HG03565 (cell line): ENCODE results near the gene EHBP1L1.
"Not testable (repeated sequence)": the region's sequence is repeated elsewhere in the genome, so short reads cannot be mapped to it uniquely, and the experiment has no call there.

Source experiments
- ATAC-seq: cut with Tn5 transposase; IDR thresholded peaks from one replicate; pipeline ENCODE4 v1.9.1; 2021; ENCODE audit warnings: mild to moderate bottlenecking, moderate library complexity; ENCODE audit not compliant: unreplicated experiment

EHBP1L1 gene

GRCh38 chr11:65560555-65561418, 15.1 kb upstream of the EHBP1L1 start:
- no peak for ATAC-seq

GRCh38 chr11:65562020-65562419, 13.8 kb upstream of the EHBP1L1 start:
- ATAC-seq: no peak

GRCh38 chr11:65562788-65563187, 13.1 kb upstream of the EHBP1L1 start:
- ATAC-seq: no peak

- ATAC-seq: no peak
Observed at GRCh38 chr11:65563601-65564000, 12.3 kb upstream of the EHBP1L1 start.

- not testable (repeated sequence) for ATAC-seq
Observed at GRCh38 chr11:65564879-65565559, 10.8 kb upstream of the EHBP1L1 start.

- no peak for ATAC-seq
Observed at GRCh38 chr11:65565624-65566453, 10.0 kb upstream of the EHBP1L1 start.

GRCh38 chr11:65569164-65569972, 6.5 kb upstream of the EHBP1L1 start:
- no peak for ATAC-seq

- peak; percentile 54 for ATAC-seq
Observed at GRCh38 chr11:65569973-65570918, 5.6 kb upstream of the EHBP1L1 start, which contains the start of gene ZNRD2. Gene ZNRD2 (plus strand): TSS chr11:65570477. CDS start chr11:65570492, 15 bp downstream.

GRCh38 chr11:65571420-65571819, 4.4 kb upstream of the EHBP1L1 start:
- no peak for ATAC-seq

GRCh38 chr11:65571940-65572339, 3.9 kb upstream of the EHBP1L1 start:
- ATAC-seq: no peak

GRCh38 chr11:65572356-65573051, 3.3 kb upstream of the EHBP1L1 start, which contains the start of gene FAM89B:
Gene FAM89B (plus strand): TSS chr11:65572538. CDS start chr11:65572670, 132 bp downstream.
- ATAC-seq: no peak

- ATAC-seq: no peak
Observed at GRCh38 chr11:65573391-65574079, 2.3 kb upstream of the EHBP1L1 start.

- peak; percentile 14 for ATAC-seq
Observed at GRCh38 chr11:65574109-65574810, 1.6 kb upstream of the EHBP1L1 start.

GRCh38 chr11:65574811-65575567, 864 bp upstream of the EHBP1L1 start:
- no peak for ATAC-seq

- no peak for ATAC-seq
Observed at GRCh38 chr11:65576232-65576866, 496 bp downstream of the EHBP1L1 start.
